ENCODE measurements around the gene CPEB1.

The CPEB1 gene

DNA sequence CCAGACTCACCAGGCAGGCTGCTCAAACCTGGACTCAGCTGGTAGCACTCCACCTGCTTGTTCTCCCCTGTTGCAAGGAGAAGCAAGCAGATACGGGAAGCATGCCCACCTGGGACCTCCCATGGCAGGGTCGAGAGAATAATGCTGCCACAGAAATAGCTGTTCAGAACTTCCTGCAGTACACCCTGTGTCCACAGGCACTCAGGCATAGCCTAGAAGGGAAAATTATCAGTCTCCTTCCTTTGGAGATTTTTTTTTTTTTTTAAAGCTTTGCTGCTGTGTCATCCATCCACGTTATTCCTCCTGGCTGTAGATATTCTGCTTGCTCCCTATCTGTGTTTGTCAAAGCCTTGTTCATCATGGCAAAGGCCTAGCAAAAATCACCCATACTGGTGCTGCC lies 74.2 kb downstream of the CPEB1 start:
- TF ChIP-seq, protein P1, sequence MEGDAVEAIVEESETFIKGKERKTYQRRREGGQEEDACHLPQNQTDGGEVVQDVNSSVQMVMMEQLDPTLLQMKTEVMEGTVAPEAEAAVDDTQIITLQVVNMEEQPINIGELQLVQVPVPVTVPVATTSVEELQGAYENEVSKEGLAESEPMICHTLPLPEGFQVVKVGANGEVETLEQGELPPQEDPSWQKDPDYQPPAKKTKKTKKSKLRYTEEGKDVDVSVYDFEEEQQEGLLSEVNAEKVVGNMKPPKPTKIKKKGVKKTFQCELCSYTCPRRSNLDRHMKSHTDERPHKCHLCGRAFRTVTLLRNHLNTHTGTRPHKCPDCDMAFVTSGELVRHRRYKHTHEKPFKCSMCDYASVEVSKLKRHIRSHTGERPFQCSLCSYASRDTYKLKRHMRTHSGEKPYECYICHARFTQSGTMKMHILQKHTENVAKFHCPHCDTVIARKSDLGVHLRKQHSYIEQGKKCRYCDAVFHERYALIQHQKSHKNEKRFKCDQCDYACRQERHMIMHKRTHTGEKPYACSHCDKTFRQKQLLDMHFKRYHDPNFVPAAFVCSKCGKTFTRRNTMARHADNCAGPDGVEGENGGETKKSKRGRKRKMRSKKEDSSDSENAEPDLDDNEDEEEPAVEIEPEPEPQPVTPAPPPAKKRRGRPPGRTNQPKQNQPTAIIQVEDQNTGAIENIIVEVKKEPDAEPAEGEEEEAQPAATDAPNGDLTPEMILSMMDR (IDR thresholded peaks at IDR 0.05; ENCODE audit: low read depth, low read length, missing control alignments), result no peak
- no peak overlapping the region for H3K4me3 ChIP-seq (ENCODE audit: low read depth, low read length)
- DNase-seq (ENCODE audit: low read depth), result no peak

DNA sequence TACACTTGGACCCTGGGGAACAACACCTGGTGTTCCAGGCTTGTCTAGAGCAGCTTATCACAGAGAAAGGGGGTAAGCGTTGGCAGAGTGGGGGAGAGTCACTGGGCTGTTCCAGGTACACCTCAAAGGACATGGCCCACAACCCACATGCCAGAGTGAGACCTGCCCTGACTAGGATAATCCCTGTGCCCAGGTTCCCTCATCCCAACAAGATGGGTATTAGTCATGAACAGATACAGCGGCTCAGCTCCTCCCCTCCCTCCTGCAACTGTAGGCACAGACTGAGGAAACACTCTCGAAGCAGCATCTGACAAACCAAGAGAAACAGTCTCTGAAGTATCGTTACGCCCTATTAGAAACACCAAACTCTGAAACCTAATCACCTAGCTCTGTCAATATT lies 74.9 kb downstream of the CPEB1 start:
- no peak overlapping the region for H3K4me3 ChIP-seq (ENCODE audit: low read depth, low read length)
- no peak for DNase-seq (ENCODE audit: low read depth)
- TF ChIP-seq, protein P1 (IDR thresholded peaks at IDR 0.05; ENCODE audit: low read depth, low read length, missing control alignments), result no peak

DNA sequence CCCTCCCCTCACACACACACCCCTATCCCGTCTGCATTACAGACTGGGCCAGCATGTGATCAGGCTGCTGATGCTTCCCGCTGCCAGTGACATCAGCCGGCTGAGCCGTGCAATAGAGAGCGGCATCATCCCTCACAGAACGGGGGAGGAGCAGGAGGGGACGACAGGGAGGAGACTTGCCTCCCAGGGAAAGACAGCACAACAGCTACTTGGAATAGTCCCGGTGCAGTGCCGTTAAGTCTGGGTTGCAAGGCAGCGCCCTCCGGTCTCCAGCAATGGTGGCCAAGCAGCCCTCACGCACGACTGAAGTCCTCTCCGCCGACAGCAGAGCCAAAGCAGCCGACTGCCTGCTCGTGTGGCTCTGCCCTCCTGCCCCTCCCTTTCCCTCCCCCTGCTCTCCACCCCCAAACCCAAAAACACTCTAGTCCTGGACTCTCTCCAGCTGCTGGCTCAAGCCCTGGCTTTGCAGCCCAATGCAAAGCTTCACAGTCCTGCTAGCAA lies 75.4 kb downstream of the CPEB1 start:
- H3K4me3 ChIP-seq (ENCODE audit: low read depth, low read length), result no peak overlapping the region
- DNase-seq (ENCODE audit: low read depth), result no peak
- TF ChIP-seq, protein P1 (IDR thresholded peaks at IDR 0.05; ENCODE audit: low read depth, low read length, missing control alignments), result no peak

DNA sequence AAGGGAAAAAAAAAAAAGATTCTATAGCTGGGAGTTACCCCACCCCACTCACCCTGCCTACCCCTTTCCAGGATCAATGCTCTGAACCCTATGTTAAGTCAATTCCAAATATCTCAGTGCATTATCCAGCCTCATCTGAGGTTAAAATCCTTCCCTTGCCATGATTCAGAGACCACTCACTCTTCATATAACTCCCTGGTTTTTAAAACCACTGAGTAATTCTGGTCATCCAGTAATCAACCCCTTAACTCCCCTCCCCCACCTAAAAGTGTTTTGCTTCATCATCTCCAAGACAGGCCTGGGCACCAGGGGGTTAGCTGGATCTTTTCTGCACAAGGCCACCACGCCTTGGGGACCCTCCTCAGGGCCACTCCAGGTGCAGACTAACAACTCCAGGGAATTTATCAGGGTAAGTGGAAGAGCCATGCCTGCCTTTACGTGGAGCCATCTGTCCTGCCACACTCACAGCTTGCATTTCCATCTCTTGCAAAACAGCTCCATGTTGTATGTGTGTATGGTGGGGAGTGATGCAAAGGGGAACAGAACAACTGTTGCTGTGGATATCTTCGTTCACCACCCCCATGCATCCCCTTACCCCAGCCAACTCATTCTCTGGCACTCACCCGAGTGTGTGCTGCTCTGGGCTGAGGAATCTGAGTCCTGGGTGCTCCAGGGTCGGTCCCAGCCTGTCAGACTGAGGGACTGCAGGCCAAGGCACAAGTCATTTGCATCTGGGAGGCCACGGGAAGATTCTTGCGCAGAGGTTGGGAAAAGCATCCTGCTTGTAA lies 76.2 kb downstream of the CPEB1 start:
- TF ChIP-seq, protein P1 (IDR thresholded peaks at IDR 0.05; ENCODE audit: low read depth, low read length, missing control alignments), result no peak
- no peak overlapping the region for H3K4me3 ChIP-seq (ENCODE audit: low read depth, low read length)
- DNase-seq (ENCODE audit: low read depth), result no peak

DNA sequence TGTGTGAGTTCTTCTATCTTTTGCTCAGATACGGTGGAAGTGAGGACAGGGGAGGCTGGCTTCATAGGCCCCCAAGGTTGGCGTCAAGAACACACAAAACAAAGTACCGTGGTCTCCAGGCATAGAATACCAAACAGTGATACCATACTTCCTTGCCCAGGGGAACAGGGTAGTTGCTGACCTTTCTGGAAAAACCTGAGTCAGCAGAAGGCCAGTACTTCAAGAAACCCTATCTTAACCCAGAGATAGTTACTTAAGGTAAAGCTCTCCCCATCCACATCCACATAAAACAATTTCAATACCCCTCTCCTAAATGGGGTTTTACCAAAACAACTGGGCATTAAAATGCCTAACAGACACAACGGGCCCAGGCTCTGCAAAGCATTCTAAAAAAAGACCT lies 77.3 kb downstream of the CPEB1 start:
- no peak overlapping the region for H3K4me3 ChIP-seq (ENCODE audit: low read depth, low read length)
- TF ChIP-seq, protein P1 (IDR thresholded peaks at IDR 0.05; ENCODE audit: low read depth, low read length, missing control alignments), result no peak
- DNase-seq (ENCODE audit: low read depth), result no peak

DNA sequence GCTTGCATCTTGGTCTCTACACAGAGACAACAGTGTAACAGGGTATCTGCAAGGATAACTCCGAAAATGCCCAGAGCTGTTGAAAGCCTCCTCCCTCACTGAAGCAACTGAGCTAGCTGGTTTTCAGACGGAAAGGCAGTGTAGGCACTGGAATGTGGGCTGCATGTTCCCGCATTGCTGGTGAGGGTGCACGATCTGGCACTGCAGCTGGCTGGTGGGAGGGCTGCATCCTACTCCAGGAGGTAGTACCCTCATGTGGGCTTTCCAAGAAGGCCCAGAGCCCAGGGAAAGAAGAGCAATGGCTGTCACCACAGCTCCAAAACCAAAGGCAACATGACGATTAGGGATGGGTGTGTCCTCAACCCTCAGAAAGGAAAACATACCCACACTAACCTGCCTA lies 78.2 kb downstream of the CPEB1 start:
- no peak for DNase-seq (ENCODE audit: low read depth)
- TF ChIP-seq, protein P1 (IDR thresholded peaks at IDR 0.05; ENCODE audit: low read depth, low read length, missing control alignments), result no peak
- H3K4me3 ChIP-seq (ENCODE audit: low read depth, low read length), result no peak overlapping the region

DNA sequence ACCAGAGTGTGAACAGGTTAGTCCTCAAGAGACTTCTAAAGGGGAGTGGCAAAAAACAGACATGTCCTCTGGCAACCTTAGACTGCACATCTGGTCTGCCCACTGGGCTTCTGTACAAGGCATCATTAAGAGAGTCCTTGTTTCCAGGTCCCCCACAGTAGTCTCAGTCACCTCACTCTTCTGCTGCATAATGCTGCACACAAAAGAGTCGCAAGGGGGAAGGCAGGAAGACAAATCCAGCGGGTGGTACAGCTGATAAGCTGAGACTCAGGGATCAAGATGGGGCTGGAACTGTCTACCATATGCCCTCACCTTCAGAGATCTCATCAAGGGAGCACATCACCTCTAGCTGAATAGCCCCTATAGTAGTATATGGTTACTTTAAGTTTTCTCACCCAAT lies 79.5 kb downstream of the CPEB1 start:
- no peak for DNase-seq (ENCODE audit: low read depth)
- TF ChIP-seq, protein P1 (IDR thresholded peaks at IDR 0.05; ENCODE audit: low read depth, low read length, missing control alignments), result no peak

More for the DNA sequence above, 79.5 kb downstream of the CPEB1 start:
- no peak overlapping the region for H3K4me3 ChIP-seq (ENCODE audit: low read depth, low read length)

Measured in GM12864 (cell line).